ENCODE results near the gene TTLL10.

TTLL10 gene

DNA sequence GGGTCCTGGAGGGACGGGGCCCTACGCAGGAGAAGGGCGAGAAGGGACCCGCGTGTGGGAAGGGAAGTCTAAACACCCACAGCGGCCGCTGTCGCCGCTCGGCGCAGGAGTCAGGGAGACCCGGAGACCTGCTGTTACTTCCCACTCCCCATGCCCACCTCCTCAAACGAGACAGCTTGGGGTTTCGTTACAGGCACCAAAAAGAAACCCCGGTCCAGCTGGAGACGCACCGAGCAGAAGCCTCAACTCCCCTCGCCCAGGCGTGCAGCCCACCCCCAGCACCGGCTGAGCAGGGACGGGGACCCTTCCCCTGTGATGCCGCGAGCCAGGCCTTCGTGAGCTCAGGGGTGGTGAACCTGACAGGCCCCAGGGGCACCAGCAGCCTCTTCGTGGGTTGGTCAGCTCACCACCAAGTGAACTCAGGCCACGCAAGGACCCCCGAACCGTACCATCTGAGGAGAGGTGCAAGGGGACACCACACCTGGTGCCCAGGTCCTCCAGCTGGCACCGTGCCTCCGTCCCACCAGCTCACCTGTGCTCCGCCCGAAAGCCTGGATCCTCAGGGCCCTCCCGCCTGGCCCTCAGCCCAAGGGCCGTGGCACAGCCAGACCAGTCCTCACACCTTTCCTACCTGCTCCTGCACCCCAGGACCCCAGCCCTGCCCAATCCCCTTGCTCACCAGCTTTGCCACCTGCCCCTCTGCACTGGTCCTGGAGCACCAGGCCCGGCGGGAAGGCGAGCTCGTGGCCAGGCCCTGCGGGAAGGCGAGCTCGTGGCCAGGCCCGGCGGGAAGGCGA lies 53.1 kb downstream of the TTLL10 start:
- TF ChIP-seq POLR2AphosphoS5 (IDR thresholded peaks at IDR 0.05; ENCODE audit: low read depth, low read length), result no peak
- no peak for TF ChIP-seq POLR2A (IDR thresholded peaks at IDR 0.05; ENCODE audit: low read depth, low read length)
- no peak for TF ChIP-seq TAF1 (IDR thresholded peaks at IDR 0.05; ENCODE audit: borderline replicate concordance, low read depth, low read length)
- no peak for FAIRE-seq
- no peak for DNase-seq (ENCODE audit: insufficient read length)

DNA sequence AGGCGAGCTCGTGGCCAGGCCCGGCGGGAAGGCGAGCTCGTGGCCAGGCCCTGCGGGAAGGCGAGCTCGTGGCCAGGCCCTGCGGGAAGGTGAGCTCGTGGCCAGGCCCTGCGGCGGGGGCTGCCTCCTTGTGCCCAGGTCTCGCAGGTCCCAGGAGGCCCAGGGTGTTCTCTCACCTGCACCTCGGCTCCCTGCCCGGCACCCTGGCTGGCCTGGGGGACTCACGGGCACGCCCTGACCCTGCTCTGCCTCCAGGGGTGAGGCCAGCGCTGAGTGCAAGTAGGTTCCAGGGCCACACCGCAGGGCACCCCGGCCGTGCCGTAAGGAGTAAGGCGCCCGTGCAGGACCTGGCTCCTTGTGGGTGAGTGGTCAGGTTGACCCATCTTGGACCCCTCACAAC lies 53.7 kb downstream of the TTLL10 start:
- no peak for TF ChIP-seq TAF1 (IDR thresholded peaks at IDR 0.05; ENCODE audit: borderline replicate concordance, low read depth, low read length)
- TF ChIP-seq POLR2A (IDR thresholded peaks at IDR 0.05; ENCODE audit: low read depth, low read length), result no peak
- no peak for TF ChIP-seq POLR2AphosphoS5 (IDR thresholded peaks at IDR 0.05; ENCODE audit: low read depth, low read length)
- FAIRE-seq, result no peak

DNA sequence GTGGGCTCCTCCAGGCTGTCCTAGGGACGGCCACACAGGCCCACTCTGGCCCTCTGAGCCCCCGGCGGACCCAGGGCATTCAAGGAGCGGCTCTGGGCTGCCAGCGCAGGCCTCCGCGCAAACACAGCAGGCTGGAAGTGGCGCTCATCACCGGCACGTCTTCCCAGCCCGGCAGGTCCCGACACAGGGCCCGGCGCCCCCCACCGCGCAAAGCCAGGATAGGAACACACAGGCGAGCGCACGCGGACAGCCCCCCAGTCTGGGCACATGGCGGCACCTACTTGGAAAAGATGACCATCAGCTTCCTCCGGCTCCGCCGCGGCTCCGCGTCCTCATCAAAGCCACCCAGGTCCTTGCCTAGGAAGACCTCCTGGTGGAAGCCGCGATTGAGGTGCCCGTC lies 54.5 kb downstream of the TTLL10 start:
- DNase-seq (ENCODE audit: insufficient read length) (no peak), FAIRE-seq (no peak)
- no peak for TF ChIP-seq TAF1 (IDR thresholded peaks at IDR 0.05; ENCODE audit: borderline replicate concordance, low read depth, low read length)
- TF ChIP-seq POLR2AphosphoS5 (IDR thresholded peaks at IDR 0.05; ENCODE audit: low read depth, low read length), result no peak
- TF ChIP-seq POLR2A (IDR thresholded peaks at IDR 0.05; ENCODE audit: low read depth, low read length), result no peak

More for the DNA sequence above, 53.7 kb downstream of the TTLL10 start:
- DNase-seq (ENCODE audit: insufficient read length), result no peak

DNA sequence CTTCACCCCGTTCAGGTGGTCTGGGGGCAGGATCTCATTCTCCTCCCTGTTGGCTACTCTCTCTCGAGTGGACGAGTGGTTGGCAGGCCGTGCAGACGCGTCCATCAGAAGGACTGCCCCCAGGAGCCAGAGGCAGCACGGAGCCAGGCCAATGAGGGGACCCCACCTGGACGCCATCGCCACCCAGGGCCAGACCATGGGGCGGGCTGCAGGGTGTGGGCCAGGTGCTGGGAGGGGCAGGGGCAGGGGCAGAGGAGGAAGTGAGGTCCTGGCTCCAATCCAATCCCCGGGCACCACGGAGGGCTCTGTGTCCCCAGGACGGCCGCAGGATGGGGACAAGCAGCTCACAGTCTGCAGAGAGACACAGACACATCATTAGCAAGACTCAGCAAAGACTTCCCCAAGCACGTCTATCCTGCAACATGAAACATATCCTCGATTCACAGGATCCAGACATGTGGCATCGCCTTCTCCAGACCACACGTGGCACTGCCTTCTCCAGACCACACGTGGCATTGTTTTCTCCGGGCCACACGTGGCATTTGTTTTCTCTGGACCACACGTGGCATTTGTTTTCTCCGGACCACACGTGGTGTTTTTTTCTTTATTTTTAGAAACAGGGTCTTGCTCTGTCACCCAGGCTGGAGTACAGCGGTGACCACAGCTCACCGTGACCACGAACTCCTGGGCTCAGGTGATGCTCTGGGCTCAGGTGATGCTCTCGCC lies 55.1 kb downstream of the TTLL10 start:
- FAIRE-seq (no peak), DNase-seq (ENCODE audit: insufficient read length) (no peak)
- TF ChIP-seq POLR2A (IDR thresholded peaks at IDR 0.05; ENCODE audit: low read depth, low read length) (no peak), TAF1 (IDR thresholded peaks at IDR 0.05; ENCODE audit: borderline replicate concordance, low read depth, low read length) (no peak), POLR2AphosphoS5 (IDR thresholded peaks at IDR 0.05; ENCODE audit: low read depth, low read length) (no peak)

- FAIRE-seq (no peak), DNase-seq (ENCODE audit: insufficient read length) (no peak)
- no peak for TF ChIP-seq TAF1 (IDR thresholded peaks at IDR 0.05; ENCODE audit: borderline replicate concordance, low read depth, low read length)
These were observed 56.1 kb downstream of the TTLL10 start for GRCh38 chr1:1229770-1230169.

DNA sequence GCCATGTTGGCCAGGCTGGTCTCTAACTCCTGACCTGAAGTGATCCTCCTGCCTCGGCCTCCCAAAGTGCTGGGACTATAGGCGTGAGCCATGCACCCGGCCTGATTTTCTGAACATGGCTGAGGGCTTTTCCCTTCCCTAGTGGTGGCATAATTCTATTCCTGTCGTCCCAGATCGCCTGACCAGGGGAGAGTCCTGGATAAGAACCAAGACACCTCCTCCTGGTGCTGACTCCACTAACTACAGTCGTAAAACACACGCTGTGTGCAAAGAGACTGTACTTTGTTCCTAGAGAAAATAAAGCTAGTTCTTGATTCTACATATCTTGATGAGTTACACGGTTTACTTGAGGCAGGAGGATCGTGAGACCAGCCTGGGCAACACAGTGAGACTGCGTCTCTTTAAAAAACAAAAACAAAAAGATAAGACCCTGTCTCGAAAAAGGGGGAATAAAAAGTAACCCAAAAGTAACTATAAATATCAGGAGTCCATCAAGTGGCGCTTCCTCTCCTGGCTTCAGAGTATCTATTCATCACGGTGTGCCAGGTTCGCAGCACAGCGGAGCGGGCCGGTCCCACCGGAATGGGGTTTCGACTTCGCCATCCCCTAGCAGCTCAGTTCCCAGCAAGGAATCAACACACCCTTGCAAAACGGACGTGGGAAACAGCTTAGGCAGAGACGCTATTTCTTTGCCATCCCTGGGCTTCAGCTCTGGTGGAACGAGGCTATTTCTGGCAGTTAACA lies 57.1 kb downstream of the TTLL10 start:
- DNase-seq (ENCODE audit: insufficient read length), result no peak
- TF ChIP-seq POLR2AphosphoS5 (IDR thresholded peaks at IDR 0.05; ENCODE audit: low read depth, low read length) (no peak), TAF1 (IDR thresholded peaks at IDR 0.05; ENCODE audit: borderline replicate concordance, low read depth, low read length) (no peak), POLR2A (IDR thresholded peaks at IDR 0.05; ENCODE audit: low read depth, low read length) (no peak)
- no peak for FAIRE-seq

- DNase-seq (ENCODE audit: insufficient read length) (peak; percentile 100), FAIRE-seq (peak; percentile 98)
- TF ChIP-seq POLR2AphosphoS5 (IDR thresholded peaks at IDR 0.05; ENCODE audit: low read depth, low read length) (0 out of 2 replicates have a peak, but pooled peaks have one; percentile 57), POLR2A (IDR thresholded peaks at IDR 0.05; ENCODE audit: low read depth, low read length) (peak; percentile 90), TAF1 (IDR thresholded peaks at IDR 0.05; ENCODE audit: borderline replicate concordance, low read depth, low read length) (peak; percentile 81; the same call in 1 of the 2 replicates)
These were observed 57.9 kb downstream of the TTLL10 start, which contains the start of gene SDF4 for GRCh38 chr1:1231400-1232207. Gene SDF4, minus strand, starts transcription at chr1:1232001. Its CDS starts 3,229 bp downstream, at chr1:1228772.

DNA sequence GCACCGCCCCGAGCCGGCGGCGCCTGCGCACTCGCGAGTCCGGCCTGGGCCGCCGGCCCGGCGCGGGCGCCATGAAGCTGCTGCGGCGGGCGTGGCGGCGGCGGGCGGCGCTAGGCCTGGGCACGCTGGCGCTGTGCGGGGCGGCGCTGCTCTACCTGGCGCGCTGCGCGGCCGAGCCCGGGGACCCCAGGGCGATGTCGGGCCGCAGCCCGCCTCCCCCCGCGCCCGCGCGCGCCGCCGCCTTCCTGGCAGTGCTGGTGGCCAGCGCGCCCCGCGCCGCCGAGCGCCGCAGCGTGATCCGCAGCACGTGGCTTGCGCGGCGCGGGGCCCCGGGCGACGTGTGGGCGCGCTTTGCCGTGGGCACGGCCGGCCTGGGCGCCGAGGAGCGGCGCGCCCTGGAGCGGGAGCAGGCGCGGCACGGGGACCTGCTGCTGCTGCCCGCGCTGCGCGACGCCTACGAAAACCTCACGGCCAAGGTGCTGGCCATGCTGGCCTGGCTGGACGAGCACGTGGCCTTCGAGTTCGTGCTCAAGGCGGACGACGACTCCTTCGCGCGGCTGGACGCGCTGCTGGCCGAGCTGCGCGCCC lies 58.6 kb downstream of the TTLL10 start, which contains the start of gene B3GALT6:
B3GALT6 (plus strand) TSS at position 30 of the 588 bp plus-strand sequence; CDS start at position 72, 42 bp downstream.
- DNase-seq (ENCODE audit: insufficient read length) (no peak), FAIRE-seq (no peak)
- TF ChIP-seq TAF1 (IDR thresholded peaks at IDR 0.05; ENCODE audit: borderline replicate concordance, low read depth, low read length), result no peak
- TF ChIP-seq POLR2A (IDR thresholded peaks at IDR 0.05; ENCODE audit: low read depth, low read length), result peak; percentile 57; the same call in 1 of the 2 replicates

DNA sequence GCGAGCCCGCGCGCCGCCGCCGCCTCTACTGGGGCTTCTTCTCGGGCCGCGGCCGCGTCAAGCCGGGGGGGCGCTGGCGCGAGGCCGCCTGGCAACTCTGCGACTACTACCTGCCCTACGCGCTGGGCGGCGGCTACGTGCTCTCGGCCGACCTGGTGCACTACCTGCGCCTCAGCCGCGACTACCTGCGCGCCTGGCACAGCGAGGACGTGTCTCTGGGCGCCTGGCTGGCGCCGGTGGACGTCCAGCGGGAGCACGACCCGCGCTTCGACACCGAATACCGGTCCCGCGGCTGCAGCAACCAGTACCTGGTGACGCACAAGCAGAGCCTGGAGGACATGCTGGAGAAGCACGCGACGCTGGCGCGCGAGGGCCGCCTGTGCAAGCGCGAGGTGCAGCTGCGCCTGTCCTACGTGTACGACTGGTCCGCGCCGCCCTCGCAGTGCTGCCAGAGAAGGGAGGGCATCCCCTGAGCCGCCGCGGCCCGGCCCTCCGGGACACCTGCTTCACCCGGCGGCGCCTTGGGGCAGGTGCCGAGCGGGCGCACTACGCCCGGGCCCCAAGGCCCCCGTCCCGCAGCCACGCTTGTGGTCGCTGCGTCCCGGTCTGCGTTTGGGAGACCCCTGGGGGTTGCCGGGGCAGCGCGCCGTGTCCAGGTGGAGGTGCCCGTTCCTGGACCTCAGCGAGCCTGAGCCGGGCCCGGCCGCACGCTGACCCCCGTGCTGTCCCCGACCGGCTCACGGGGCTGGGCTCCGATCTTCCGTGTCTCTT lies 59.3 kb downstream of the TTLL10 start:
- no peak for FAIRE-seq
- TF ChIP-seq TAF1 (IDR thresholded peaks at IDR 0.05; ENCODE audit: borderline replicate concordance, low read depth, low read length) (no peak), POLR2A (IDR thresholded peaks at IDR 0.05; ENCODE audit: low read depth, low read length) (no peak)

GRCh38 chr1:1233567-1233892 lies 59.9 kb downstream of the TTLL10 start:
- FAIRE-seq (no peak), DNase-seq (ENCODE audit: insufficient read length) (no peak)
- TF ChIP-seq POLR2A (IDR thresholded peaks at IDR 0.05; ENCODE audit: low read depth, low read length), result no peak
- TF ChIP-seq TAF1 (IDR thresholded peaks at IDR 0.05; ENCODE audit: borderline replicate concordance, low read depth, low read length), result no peak
- no peak for TF ChIP-seq POLR2AphosphoS5 (IDR thresholded peaks at IDR 0.05; ENCODE audit: low read depth, low read length)

More for the DNA sequence above, 59.3 kb downstream of the TTLL10 start:
- no peak for DNase-seq (ENCODE audit: insufficient read length)
